Measurements from ENCODE around the gene KRT8. TPM values are rescaled to one million over a fixed set of nuclear protein-coding genes. Genes with fewer than 3 reads are reported as not detected.

Gene KRT8
- total and polyA plus RNA-seq, 9 donors: 1.1 to 56.7 (median 4.4) TPM

GRCh38 chr12:52914576-52915121, 9.8 kb upstream of the KRT8 start:
- WGBS (ENCODE audit: insufficient coverage): 45% methylated on average over 4 of the region's 7 CpGs
- Histone ChIP-seq H3K27ac (ENCODE audit: low read length) (no peak overlapping the region), H3K4me3 (ENCODE audit: low read length) (no peak overlapping the region), H3K36me3 (ENCODE audit: control insufficient read depth, insufficient read depth, low read length) (no peaks in the 10 kb centered on the region), H3K9me3 (replicated peaks; ENCODE audit: control insufficient read depth, low read depth, low read length) (no peaks in the 10 kb centered on the region), H3K27me3 (ENCODE audit: control insufficient read depth, insufficient read depth, low read length) (peaks cover 5% of the 10 kb centered on the region), H3K4me1 (ENCODE audit: control insufficient read depth, insufficient read depth, low read length) (no peaks in the 10 kb centered on the region)
- no peak for DNase-seq

DNA sequence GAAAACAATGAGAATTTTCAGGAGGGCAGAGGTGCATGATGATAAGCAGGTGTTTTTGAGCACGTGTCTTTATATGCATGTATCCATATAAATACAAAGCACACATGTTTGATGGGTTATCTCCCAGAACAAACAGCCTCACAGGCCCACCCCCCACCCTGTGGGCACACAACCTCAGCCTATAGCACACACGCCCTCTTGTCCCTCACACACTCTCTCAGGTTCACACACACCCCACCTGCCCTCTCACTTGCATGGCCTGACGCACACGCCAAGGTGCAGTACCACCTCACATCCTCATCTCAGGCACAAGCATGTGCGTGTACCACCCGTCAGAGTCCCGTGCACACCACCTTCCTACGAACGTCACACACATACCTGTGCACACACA, 8.6 kb upstream of the KRT8 start:
- H3K27ac ChIP-seq (ENCODE audit: low read length): no peak overlapping the region
- H3K9me3 ChIP-seq (replicated peaks; ENCODE audit: control insufficient read depth, low read depth, low read length): no peaks in the 10 kb centered on the region
- WGBS (ENCODE audit: insufficient coverage): 84% methylated on average over 8 of the region's 9 CpGs
- H3K27me3 ChIP-seq (ENCODE audit: control insufficient read depth, insufficient read depth, low read length): peaks cover 5% of the 10 kb centered on the region
- no peaks in the 10 kb centered on the region for H3K4me1 ChIP-seq (ENCODE audit: control insufficient read depth, insufficient read depth, low read length)
- no peak for DNase-seq
- H3K36me3 ChIP-seq (ENCODE audit: control insufficient read depth, insufficient read depth, low read length): no peaks in the 10 kb centered on the region
- H3K4me3 ChIP-seq (ENCODE audit: low read length): no peak overlapping the region

DNA sequence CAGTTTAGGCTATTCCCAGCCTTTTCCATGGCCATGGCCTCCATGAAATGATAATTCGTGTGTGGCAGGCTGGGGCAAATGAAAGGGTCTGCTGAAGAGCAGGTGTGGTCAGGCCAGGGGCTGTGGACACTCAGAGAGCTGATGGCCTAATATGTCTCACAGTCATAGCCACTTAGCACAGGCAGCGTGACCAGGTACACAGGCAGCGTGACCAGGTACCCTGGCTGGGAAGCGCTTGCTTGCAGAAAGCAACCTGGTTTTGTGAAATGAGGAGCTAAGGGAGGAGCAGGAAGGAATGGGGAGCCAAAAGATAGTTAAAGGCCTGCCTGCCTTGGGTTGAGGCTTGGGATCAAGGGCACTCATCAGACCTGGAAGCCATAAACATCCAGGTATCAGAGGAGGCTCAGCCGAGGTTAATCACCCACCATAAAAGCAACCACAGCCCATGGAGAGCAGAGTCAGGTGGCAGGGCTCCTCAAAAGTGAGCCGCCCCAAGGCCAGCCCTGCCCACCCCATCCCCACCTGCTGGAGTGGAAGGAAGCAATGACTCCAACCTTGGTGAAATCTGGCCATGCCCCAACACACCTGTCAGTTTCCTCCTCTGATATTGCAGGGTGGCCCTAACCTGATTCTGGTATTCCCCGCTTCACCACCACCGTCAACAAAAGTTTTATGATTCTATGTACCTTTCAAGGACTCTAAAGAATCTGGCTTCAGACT, 8.0 kb upstream of the KRT8 start:
- Histone ChIP-seq H3K27me3 (ENCODE audit: control insufficient read depth, insufficient read depth, low read length) (peaks cover 5% of the 10 kb centered on the region), H3K4me1 (ENCODE audit: control insufficient read depth, insufficient read depth, low read length) (peaks cover 1% of the 10 kb centered on the region), H3K4me3 (ENCODE audit: low read length) (no peak overlapping the region), H3K27ac (ENCODE audit: low read length) (no peak overlapping the region), H3K36me3 (ENCODE audit: control insufficient read depth, insufficient read depth, low read length) (no peaks in the 10 kb centered on the region), H3K9me3 (replicated peaks; ENCODE audit: control insufficient read depth, low read depth, low read length) (no peaks in the 10 kb centered on the region)
- no peak for DNase-seq
- 71% methylated on average over 5 of the region's 8 CpGs for WGBS (ENCODE audit: insufficient coverage)

DNA sequence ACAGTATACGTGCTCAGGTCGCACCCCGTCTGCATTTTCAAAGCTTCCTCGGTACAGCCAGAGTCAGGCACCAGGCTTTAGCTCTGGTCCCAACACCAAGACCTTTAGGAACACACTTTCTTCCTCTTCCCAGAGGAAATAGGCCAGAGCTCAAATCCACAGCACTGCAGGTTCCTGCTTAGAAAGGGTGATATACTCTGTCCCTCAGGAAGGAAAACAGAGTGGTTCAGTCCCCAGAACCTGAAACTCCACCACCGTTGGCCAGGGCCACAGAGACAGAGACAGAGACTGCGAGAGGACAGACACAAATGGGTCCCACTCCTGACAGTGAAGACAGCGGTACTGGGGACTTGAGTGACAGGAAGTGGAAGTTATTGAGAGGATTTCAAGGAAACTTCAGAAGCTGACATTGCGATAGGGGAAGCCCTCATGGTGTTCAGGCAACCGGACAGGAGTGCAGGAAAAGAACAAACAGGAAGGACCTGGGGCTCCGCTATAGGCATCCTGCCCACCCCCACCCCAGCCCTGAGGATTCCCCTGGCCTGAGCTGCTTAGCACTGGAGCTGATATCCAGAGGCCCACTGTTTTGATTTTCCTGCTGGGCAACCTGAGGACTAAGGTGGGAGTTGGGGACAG, 5.5 kb upstream of the KRT8 start:
- Histone ChIP-seq H3K36me3 (ENCODE audit: control insufficient read depth, insufficient read depth, low read length) (no peaks in the 10 kb centered on the region), H3K4me1 (ENCODE audit: control insufficient read depth, insufficient read depth, low read length) (peaks cover 8% of the 10 kb centered on the region), H3K27me3 (ENCODE audit: control insufficient read depth, insufficient read depth, low read length) (no peaks in the 10 kb centered on the region), H3K27ac (ENCODE audit: low read length) (no peak overlapping the region), H3K9me3 (replicated peaks; ENCODE audit: control insufficient read depth, low read depth, low read length) (no peaks in the 10 kb centered on the region), H3K4me3 (ENCODE audit: low read length) (no peak overlapping the region)
- WGBS (ENCODE audit: insufficient coverage): 95% methylated on average over 5 of the region's 10 CpGs
- no peak for DNase-seq

DNA sequence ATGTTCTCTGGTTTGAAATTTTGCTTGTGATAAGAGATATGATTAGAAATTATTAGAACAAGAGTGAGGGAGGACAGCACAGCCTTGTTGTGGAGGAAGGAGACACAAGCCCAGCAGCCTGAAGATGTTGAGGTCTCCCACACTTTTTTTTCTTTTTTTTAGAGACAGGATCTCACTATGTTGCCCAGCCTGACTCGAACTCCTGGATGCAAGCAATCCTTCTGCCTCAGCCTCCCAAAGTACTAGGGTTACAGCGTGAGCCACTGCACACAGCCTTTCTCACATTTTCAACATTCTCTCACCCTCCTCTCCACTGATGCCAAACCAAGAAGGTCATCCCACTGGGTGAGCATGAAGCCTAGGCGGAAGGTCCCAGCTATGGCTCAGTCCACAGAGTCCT, 4.9 kb upstream of the KRT8 start:
- no peaks in the 10 kb centered on the region for H3K27me3 ChIP-seq (ENCODE audit: control insufficient read depth, insufficient read depth, low read length)
- no peaks in the 10 kb centered on the region for H3K36me3 ChIP-seq (ENCODE audit: control insufficient read depth, insufficient read depth, low read length)
- WGBS (ENCODE audit: insufficient coverage): 82% methylated on average over 3 of the region's 3 CpGs
- peaks cover 8% of the 10 kb centered on the region for H3K4me1 ChIP-seq (ENCODE audit: control insufficient read depth, insufficient read depth, low read length)
- no peak overlapping the region for H3K27ac ChIP-seq (ENCODE audit: low read length)
- H3K9me3 ChIP-seq (replicated peaks; ENCODE audit: control insufficient read depth, low read depth, low read length): no peaks in the 10 kb centered on the region
- H3K4me3 ChIP-seq (ENCODE audit: low read length): no peak overlapping the region
- no peak for DNase-seq

DNA sequence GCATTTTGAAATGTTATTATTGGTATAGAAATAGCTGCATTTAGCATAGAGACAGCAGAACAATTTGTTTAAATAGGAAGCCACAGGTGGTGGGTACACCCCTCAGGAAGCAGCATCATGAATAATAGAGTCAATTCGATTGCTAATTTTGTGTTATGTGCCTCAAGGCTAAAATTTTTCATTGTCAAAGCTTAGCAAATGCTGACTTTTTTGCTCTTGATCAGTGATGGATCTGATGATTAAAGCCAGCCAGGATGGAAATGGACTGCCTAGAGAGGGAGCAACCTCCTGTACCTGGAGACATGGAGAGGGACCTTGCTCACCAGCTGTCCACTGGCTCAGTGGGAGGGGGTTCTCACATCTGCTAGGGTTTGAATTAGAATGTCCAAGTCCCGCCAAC, 4.5 kb upstream of the KRT8 start:
- H3K27me3 ChIP-seq (ENCODE audit: control insufficient read depth, insufficient read depth, low read length): no peaks in the 10 kb centered on the region
- H3K9me3 ChIP-seq (replicated peaks; ENCODE audit: control insufficient read depth, low read depth, low read length): no peaks in the 10 kb centered on the region
- no peak overlapping the region for H3K27ac ChIP-seq (ENCODE audit: low read length)
- H3K4me1 ChIP-seq (ENCODE audit: control insufficient read depth, insufficient read depth, low read length): peaks cover 8% of the 10 kb centered on the region
- DNase-seq: no peak
- no peaks in the 10 kb centered on the region for H3K36me3 ChIP-seq (ENCODE audit: control insufficient read depth, insufficient read depth, low read length)
- WGBS (ENCODE audit: insufficient coverage): 71% methylated on average over 1 of the region's 2 CpGs
- H3K4me3 ChIP-seq (ENCODE audit: low read length): no peak overlapping the region

GRCh38 chr12:52907092-52907810, 2.4 kb upstream of the KRT8 start:
- Histone ChIP-seq H3K9me3 (replicated peaks; ENCODE audit: control insufficient read depth, low read depth, low read length) (no peaks in the 10 kb centered on the region), H3K27me3 (ENCODE audit: control insufficient read depth, insufficient read depth, low read length) (no peaks in the 10 kb centered on the region), H3K4me1 (ENCODE audit: control insufficient read depth, insufficient read depth, low read length) (peaks cover 18% of the 10 kb centered on the region), H3K36me3 (ENCODE audit: control insufficient read depth, insufficient read depth, low read length) (no peaks in the 10 kb centered on the region), H3K4me3 (ENCODE audit: low read length) (no peak overlapping the region), H3K27ac (ENCODE audit: low read length) (no peak overlapping the region)
- DNase-seq: peak; percentile 25
- no CpG with 5 or more reads among the region's 7 CpGs for WGBS (ENCODE audit: insufficient coverage)

- H3K9me3 ChIP-seq (replicated peaks; ENCODE audit: control insufficient read depth, low read depth, low read length): no peaks in the 10 kb centered on the region
- no peak for DNase-seq
- H3K27me3 ChIP-seq (ENCODE audit: control insufficient read depth, insufficient read depth, low read length): no peaks in the 10 kb centered on the region
- H3K4me3 ChIP-seq (ENCODE audit: low read length): no peak overlapping the region
- WGBS (ENCODE audit: insufficient coverage): 81% methylated on average over 5 of the region's 7 CpGs
- no peak overlapping the region for H3K27ac ChIP-seq (ENCODE audit: low read length)
- peaks cover 18% of the 10 kb centered on the region for H3K4me1 ChIP-seq (ENCODE audit: control insufficient read depth, insufficient read depth, low read length)
- H3K36me3 ChIP-seq (ENCODE audit: control insufficient read depth, insufficient read depth, low read length): no peaks in the 10 kb centered on the region
These were observed 1.3 kb upstream of the KRT8 start for GRCh38 chr12:52906191-52906601.

DNA sequence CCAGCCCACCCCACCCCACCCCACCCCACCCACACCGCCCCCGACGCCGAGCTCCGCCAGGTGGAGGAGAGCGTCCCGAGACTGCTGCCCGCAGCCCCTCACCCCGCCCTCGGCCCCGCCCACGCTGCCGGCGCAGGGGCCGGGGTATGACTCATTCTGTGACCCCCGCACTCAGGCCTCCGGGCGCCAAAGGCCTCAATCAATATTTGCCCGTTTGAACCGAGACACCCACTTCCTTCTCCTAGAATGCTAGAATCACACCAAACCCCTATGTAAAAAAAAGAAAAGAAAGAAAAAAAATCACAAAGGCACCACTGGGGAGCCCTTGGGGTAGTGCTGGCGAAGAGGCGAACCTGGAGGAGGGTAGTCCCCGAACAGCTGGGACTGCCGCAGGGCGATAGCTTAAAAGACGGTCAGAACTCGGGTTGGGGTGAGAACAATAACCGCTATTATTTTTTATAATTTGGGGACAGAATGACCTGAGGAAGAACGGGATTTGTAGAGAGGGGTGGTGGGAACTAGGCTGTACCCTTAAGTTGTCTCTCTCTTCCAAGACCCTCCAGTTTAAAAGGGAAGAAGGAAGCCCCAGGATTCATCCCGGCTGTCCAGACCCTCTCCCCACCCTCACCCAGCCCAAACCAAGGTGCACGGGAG, 894 bp downstream of the KRT8 start:
- Histone ChIP-seq H3K4me3 (ENCODE audit: low read length) (peak overlapping the region; percentile 33), H3K27me3 (ENCODE audit: control insufficient read depth, insufficient read depth, low read length) (no peaks in the 10 kb centered on the region), H3K4me1 (ENCODE audit: control insufficient read depth, insufficient read depth, low read length) (peaks cover 18% of the 10 kb centered on the region), H3K9me3 (replicated peaks; ENCODE audit: control insufficient read depth, low read depth, low read length) (no peaks in the 10 kb centered on the region), H3K27ac (ENCODE audit: low read length) (no peak overlapping the region), H3K36me3 (ENCODE audit: control insufficient read depth, insufficient read depth, low read length) (no peaks in the 10 kb centered on the region)
- WGBS (ENCODE audit: insufficient coverage): 29% methylated on average over 6 of the region's 31 CpGs
- DNase-seq: peak; percentile 39

All from muscle of leg (tissue), 11 donors.